ENCODE results near the gene FGF23.
"Not testable (repeated sequence)": the region's sequence is repeated elsewhere in the genome, so short reads cannot be mapped to it uniquely, and the experiment has no call there.

Gene FGF23

DNA sequence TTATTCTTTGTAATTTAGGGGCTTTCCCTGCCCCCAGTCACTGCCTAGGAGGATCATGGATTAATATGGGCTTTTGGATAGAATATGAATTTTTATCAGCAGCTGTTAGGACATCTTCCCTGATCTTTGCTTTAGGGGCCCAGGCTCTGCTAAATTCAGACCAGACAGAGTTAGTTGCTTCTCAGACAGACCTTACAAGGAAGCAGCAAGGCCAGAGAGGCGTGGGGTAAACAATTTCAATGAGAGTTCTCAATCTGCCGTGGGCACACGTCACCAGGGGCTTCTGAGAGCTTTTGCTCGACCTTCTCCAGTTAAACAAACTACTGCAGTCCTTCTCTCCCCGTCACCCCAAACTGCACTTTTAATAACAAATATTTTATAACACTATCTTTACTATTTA lies 38.4 kb upstream of the FGF23 start:
- TF ChIP-seq, protein P1, sequence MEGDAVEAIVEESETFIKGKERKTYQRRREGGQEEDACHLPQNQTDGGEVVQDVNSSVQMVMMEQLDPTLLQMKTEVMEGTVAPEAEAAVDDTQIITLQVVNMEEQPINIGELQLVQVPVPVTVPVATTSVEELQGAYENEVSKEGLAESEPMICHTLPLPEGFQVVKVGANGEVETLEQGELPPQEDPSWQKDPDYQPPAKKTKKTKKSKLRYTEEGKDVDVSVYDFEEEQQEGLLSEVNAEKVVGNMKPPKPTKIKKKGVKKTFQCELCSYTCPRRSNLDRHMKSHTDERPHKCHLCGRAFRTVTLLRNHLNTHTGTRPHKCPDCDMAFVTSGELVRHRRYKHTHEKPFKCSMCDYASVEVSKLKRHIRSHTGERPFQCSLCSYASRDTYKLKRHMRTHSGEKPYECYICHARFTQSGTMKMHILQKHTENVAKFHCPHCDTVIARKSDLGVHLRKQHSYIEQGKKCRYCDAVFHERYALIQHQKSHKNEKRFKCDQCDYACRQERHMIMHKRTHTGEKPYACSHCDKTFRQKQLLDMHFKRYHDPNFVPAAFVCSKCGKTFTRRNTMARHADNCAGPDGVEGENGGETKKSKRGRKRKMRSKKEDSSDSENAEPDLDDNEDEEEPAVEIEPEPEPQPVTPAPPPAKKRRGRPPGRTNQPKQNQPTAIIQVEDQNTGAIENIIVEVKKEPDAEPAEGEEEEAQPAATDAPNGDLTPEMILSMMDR (conservative IDR thresholded peaks at IDR 0.05; ENCODE audit: low read length), result no peak
- DNase-seq (ENCODE audit: low read depth), result no peak
- H3K4me3 ChIP-seq (ENCODE audit: low read length), result no peak overlapping the region

DNA sequence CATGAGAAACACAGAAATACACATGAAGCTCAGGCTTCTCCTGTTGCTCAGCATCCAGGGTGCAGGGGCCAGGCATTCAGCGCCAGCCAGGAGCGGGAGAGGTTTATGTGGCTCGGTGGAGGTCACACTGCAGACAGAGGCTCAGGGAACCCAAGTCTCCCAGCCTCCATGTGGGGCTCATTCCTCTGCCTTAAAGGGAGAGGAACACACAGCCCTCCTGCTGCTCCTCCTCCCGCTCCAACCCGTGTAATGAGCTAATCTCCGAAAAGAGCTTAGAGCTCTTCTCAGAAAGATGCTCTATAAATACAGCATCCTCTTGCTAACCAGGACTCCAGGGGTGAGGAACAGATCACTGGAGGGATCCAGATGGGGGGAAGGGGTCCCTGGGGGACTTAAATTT lies 37.9 kb upstream of the FGF23 start:
- TF ChIP-seq, protein P1 (conservative IDR thresholded peaks at IDR 0.05; ENCODE audit: low read length), result no peak
- DNase-seq (ENCODE audit: low read depth), result no peak
- H3K4me3 ChIP-seq (ENCODE audit: low read length), result no peak overlapping the region

DNA sequence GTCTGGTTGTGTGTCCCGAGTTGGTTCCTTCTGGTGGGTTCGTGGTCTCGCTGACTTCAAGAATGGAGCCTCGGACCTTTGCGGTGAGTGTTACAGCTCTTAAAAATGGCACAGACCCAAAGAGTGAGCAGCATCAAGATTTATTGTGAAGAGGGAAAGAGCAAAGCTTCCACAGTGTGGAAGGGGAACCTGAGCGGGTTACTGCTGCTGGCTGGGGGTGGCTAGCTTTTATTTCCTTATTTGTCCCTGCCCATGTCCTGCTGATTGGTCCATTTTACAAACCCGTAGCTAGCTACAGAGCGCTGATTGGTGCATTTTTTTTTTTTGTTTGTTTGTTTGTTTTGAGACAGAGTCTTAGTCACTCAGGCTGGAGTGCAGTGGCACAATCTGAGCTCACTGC lies 36.8 kb upstream of the FGF23 start:
- DNase-seq (ENCODE audit: low read depth), result no peak
- H3K4me3 ChIP-seq (ENCODE audit: low read length), result no peak overlapping the region
- TF ChIP-seq, protein P1 (conservative IDR thresholded peaks at IDR 0.05; ENCODE audit: low read length), result no peak

DNA sequence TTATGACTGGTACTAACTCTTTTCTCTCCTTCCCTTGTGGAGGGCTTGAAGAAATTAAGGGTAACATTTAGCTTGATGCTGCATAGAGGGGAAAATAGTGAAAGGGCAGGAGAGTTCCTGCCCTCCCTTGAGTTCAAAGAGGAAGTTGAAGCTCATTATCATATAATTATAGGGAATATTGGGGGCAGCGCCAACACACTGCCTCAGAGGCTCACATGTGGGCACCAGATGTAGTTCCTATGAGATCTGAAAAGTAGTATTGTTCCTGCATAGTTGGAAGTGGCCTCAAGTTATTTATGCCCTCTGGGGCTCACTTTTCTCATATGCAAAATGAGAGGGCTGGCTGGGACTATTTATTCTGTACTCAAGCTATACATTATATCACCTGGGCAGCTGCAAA lies 33.0 kb upstream of the FGF23 start:
- peak; percentile 15 for DNase-seq (ENCODE audit: low read depth)

DNA sequence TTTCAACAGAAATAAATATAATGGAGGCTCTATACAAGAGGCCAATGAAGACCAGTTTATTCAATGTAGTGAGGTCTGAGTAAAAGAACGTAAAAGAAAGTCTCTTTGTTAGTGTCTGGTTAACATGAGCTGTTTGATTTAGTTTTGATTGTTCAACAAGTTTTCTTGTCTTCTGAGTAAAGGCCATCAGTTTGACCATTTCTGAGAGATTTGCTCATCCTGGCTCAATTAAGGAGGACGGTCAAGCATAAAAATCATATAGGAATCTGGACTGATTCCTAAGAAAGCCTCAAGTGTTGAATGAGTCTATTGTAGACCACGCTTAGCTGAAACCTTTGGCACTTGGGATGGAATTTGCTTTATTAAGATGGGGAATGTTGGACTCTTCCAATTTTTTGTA lies 32.5 kb upstream of the FGF23 start:
- H3K4me3 ChIP-seq (ENCODE audit: low read length), result no peak overlapping the region
- TF ChIP-seq, protein P1 (conservative IDR thresholded peaks at IDR 0.05; ENCODE audit: low read length), result no peak
- DNase-seq (ENCODE audit: low read depth), result no peak

More for the DNA sequence above, 33.0 kb upstream of the FGF23 start:
- TF ChIP-seq, protein P1 (conservative IDR thresholded peaks at IDR 0.05; ENCODE audit: low read length), result no peak
- H3K4me3 ChIP-seq (ENCODE audit: low read length), result no peak overlapping the region

DNA sequence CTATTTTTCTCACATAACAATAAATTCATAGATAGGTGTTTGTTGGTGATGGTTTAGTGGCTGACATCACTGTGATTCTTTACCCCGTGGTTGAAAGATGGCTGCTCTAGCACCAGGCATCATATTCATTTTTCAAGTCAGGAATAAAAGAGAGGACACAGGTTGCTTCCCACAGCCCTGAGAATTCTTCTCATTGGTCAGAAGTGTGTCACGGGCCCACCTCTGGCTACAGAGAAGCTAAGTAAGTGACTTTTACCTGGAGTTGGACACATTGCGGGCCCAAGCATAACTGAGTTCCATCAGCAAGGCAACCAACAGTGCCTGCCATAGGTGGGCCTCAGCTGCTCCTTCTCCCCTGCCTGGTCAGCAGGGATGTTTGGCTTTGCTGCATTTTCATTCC lies 27.6 kb upstream of the FGF23 start:
- no peak overlapping the region for H3K4me3 ChIP-seq (ENCODE audit: low read length)
- DNase-seq (ENCODE audit: low read depth), result no peak
- TF ChIP-seq, protein P1 (conservative IDR thresholded peaks at IDR 0.05; ENCODE audit: low read length), result no peak

DNA sequence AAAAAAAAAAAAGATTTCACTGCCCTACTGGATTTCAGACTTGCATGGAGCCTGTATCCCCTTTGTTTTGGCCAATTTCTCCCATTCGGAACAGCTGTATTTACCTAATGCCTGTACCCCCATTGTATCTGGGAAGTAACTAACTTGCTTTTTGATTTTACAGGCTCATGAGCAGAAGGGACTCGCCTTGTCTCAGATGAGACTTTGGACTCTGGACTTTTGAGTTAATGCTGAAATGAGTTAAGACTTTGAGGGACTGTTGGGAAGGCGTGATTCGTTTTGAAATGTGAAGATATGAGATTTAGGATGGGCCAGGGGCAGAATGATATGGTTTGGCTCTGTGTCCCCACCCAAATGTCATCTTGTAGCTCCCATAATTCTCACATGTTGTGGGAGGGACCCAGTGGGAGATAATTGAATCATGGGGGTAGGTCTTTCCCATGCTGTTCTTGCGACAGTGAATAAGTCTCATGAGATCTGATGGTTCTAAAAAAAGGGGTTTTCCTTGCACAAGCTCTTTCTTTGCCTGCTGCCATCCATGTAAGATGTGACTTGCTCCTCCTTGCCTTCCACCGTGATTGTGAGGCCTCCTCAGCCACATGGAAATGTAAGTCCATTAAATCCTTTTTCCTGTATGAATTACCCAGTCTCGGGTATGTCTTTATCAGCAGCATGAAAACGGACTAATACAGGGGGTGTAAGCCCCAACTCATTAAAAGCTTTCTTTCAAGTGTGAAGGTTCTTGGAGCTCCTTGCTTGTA lies 25.5 kb upstream of the FGF23 start:
- DNase-seq (ENCODE audit: low read depth); H3K4me3 ChIP-seq (ENCODE audit: low read length): not testable (repeated sequence)

Measured in AG10803 (cell line).